Measurements from ENCODE around the gene DGUOK. TPM values are rescaled to one million over a fixed set of nuclear protein-coding genes. Genes with fewer than 3 reads are reported as not detected.

DGUOK gene
- total and polyA plus RNA-seq, 2 of the 4 experiments (the other 2 are of a cell fraction) = 66.3 to 111 TPM

DNA sequence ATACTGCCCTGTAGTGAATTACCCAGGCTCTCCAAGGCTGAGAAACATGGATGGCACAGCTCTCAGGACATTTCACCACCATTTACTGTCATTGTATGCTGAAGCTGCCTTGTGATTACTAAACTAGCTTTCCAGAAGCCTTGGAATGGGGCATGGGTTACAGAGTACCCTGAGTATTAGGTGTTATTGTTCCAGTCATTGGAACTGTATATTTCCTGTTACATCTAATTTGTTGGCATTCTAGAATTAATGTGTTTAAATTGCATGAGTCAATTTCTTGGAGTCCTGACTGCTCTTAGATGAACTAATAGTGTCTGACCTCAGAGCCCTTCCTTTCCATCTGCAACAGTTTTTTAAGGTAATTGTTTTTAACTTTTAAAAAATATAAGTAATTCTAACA lies 9.0 kb downstream of the DGUOK start:
- Histone ChIP-seq H3K4me1 (ENCODE audit: control insufficient read depth, insufficient read depth, low read length) (peaks cover 24% of the 10 kb centered on the region), H3K4me2 (ENCODE audit: low read depth, low read length) (no peak overlapping the region), H2AK5ac (ENCODE audit: low read depth, low read length) (no peak overlapping the region), H3K9me1 (ENCODE audit: insufficient read depth, low read length) (peaks cover 29% of the 10 kb centered on the region), H4K91ac (ENCODE audit: insufficient read depth, low read depth, low read length) (no peak overlapping the region), H2BK15ac (ENCODE audit: low read depth, low read length) (no peak overlapping the region), H3K79me1 (ENCODE audit: low read depth in 1 of 2, low read length in 2 of 2) (peaks cover 53 to 88% of the 10 kb centered on the region in 2 experiments), H3K14ac (replicated peaks; ENCODE audit: low read depth, low read length) (0 out of 2 replicates have a peak overlapping the region, but pooled peaks have one; percentile 10), H3K18ac (ENCODE audit: low read depth, low read length) (no peak overlapping the region), H3K56ac (ENCODE audit: extremely low read depth, insufficient read depth, low read length) (no peak overlapping the region), H3K4ac (ENCODE audit: low read depth, low read length) (no peak overlapping the region), H3K23ac (ENCODE audit: low read depth, low read length) (0 out of 2 replicates have a peak overlapping the region, but pooled peaks have one; percentile 38), H3K9me3 (ENCODE audit: control insufficient read depth, insufficient read depth, low read length) (no peaks in the 10 kb centered on the region), H3K27ac (ENCODE audit: insufficient read depth, low read length) (no peak overlapping the region), H2AK9ac (replicated peaks; ENCODE audit: low read depth, low read length, poor library complexity) (no peak overlapping the region), H2BK20ac (ENCODE audit: low read depth, low read length) (no peak overlapping the region), H3K4me3 (ENCODE audit: insufficient read depth, low read depth, low read length) (no peak overlapping the region), H4K20me1 (ENCODE audit: insufficient read depth, low read length) (peaks cover 95% of the 10 kb centered on the region), H4K5ac (ENCODE audit: low read depth, low read length) (no peak overlapping the region), H3K9ac (ENCODE audit: low read depth, low read length) (no peak overlapping the region), H3K36me3 (ENCODE audit: control insufficient read depth, insufficient read depth, low read length) (peaks cover 11% of the 10 kb centered on the region), H2BK5ac (ENCODE audit: low read depth, low read length, poor library complexity, severe bottlenecking) (no peak overlapping the region), H4K8ac (ENCODE audit: low read depth in 2 of 2, low read length in 2 of 2) (no peak overlapping the region), H2BK120ac (ENCODE audit: low read depth, low read length) (no peak overlapping the region), H3K27me3 (ENCODE audit: control insufficient read depth, insufficient read depth, low read length) (no peaks in the 10 kb centered on the region), H2AFZ (replicated peaks; ENCODE audit: low read length, poor library complexity) (no peak overlapping the region)
- TF ChIP-seq SMC3 (IDR thresholded peaks at IDR 0.05; ENCODE audit: low read depth, low read length) = no peak
- TF ChIP-seq RFX5 (IDR thresholded peaks at IDR 0.05; ENCODE audit: low read depth, low read length) = no peak
- no peak for TF ChIP-seq RAD21 (IDR thresholded peaks at IDR 0.05; ENCODE audit: low read length)
- no peak for TF ChIP-seq CEBPB (IDR thresholded peaks at IDR 0.05; ENCODE audit: low read depth, low read length)
- TF ChIP-seq MXI1 (IDR thresholded peaks at IDR 0.05; ENCODE audit: borderline replicate concordance, low read depth, low read length) = no peak
- no peak for TF ChIP-seq MAZ (IDR thresholded peaks at IDR 0.05; ENCODE audit: borderline replicate concordance, low read depth, low read length)
- TF ChIP-seq FOS (IDR thresholded peaks at IDR 0.05; ENCODE audit: low read depth, low read length) = no peak
- no peak for TF ChIP-seq MAFK (IDR thresholded peaks at IDR 0.05; ENCODE audit: low read depth, low read length)
- in situ Hi-C loops (cut with MboI; ENCODE audit: low sequenced_read_pairs) (no loop called here), dilution Hi-C loops (cut with HindIII; ENCODE audit: low sequenced_read_pairs, unreplicated experiment) (no loop called here), intact Hi-C loops (cut with micrococcal nuclease) (no loop called here)
- ChIA-PET CTCF (no interaction called here), POLR2A (ENCODE audit: unreplicated experiment) (no interaction called here)
- DNase-seq = no peak
- ATAC-seq (ENCODE audit: low read depth) = no peak
- BruUV-seq (replicated peaks) = no TSS peak

Measured in IMR-90 (cell line).